NCI-H2029 treated with DMSO at 0.1 percent for 48 hours (cell line): ENCODE data around the gene DTNA.

Experiments used
- DNase-seq: peaks from one replicate; lab custom pipeline; 2025; lab: John Stamatoyannopoulos, UW

Gene DTNA

GRCh38 chr18:34807106-34807796 is 97.2 kb downstream of the DTNA start:
- no peak for DNase-seq

GRCh38 chr18:34808389-34808788 is 98.3 kb downstream of the DTNA start:
- no peak for DNase-seq

GRCh38 chr18:34809451-34810072 is 99.5 kb downstream of the DTNA start:
- no peak for DNase-seq

- no peak for DNase-seq
Observed at GRCh38 chr18:34816183-34816582, 106.1 kb downstream of the DTNA start.

- no peak for DNase-seq
Observed at GRCh38 chr18:34817636-34818035, 107.5 kb downstream of the DTNA start.

GRCh38 chr18:34818064-34818463 is 108.0 kb downstream of the DTNA start:
- DNase-seq = no peak

- no peak for DNase-seq
Observed at GRCh38 chr18:34820360-34821065, 110.4 kb downstream of the DTNA start.

GRCh38 chr18:34821669-34822210 is 111.6 kb downstream of the DTNA start:
- no peak for DNase-seq

- DNase-seq = no peak
Observed at GRCh38 chr18:34828093-34828492, 118.0 kb downstream of the DTNA start.

- no peak for DNase-seq
Observed at GRCh38 chr18:34834897-34835296, 124.8 kb downstream of the DTNA start.

- DNase-seq = no peak
Observed at GRCh38 chr18:34835466-34835865, 125.4 kb downstream of the DTNA start.

- DNase-seq = no peak
Observed at GRCh38 chr18:34837769-34838272, 127.7 kb downstream of the DTNA start.

- no peak for DNase-seq
Observed at GRCh38 chr18:34838669-34839068, 128.6 kb downstream of the DTNA start.

- DNase-seq = no peak
Observed at GRCh38 chr18:34840256-34840826, 130.2 kb downstream of the DTNA start.

GRCh38 chr18:34841891-34842290 is 131.8 kb downstream of the DTNA start:
- no peak for DNase-seq

GRCh38 chr18:34844072-34844471 is 134.0 kb downstream of the DTNA start:
- DNase-seq = no peak

GRCh38 chr18:34844732-34845459 is 134.8 kb downstream of the DTNA start:
- DNase-seq = no peak

GRCh38 chr18:34847408-34847807 is 137.3 kb downstream of the DTNA start:
- no peak for DNase-seq

GRCh38 chr18:34848156-34848555 is 138.1 kb downstream of the DTNA start:
- DNase-seq = no peak

GRCh38 chr18:34848695-34849094 is 138.6 kb downstream of the DTNA start:
- DNase-seq = no peak

GRCh38 chr18:34857320-34857719 is 147.2 kb downstream of the DTNA start:
- no peak for DNase-seq

GRCh38 chr18:34858188-34858587 is 148.1 kb downstream of the DTNA start:
- no peak for DNase-seq
